ENCODE results near the gene CD82.

The CD82 gene

GRCh38 chr11:44626645-44627044 lies 61.2 kb downstream of the CD82 start:
- H3K27ac ChIP-seq: no peak overlapping the region
- TF ChIP-seq CTCF (IDR thresholded peaks at IDR 0.05) (no peak), ZFX (IDR thresholded peaks at IDR 0.05; ENCODE audit: borderline replicate concordance) (no peak)

GRCh38 chr11:44627165-44627789 lies 61.8 kb downstream of the CD82 start:
- no peak for TF ChIP-seq ZFX (IDR thresholded peaks at IDR 0.05; ENCODE audit: borderline replicate concordance)
- TF ChIP-seq CTCF (IDR thresholded peaks at IDR 0.05): no peak
- H3K27ac ChIP-seq: no peak overlapping the region

- no peak for TF ChIP-seq CTCF (IDR thresholded peaks at IDR 0.05)
- TF ChIP-seq ZFX (IDR thresholded peaks at IDR 0.05; ENCODE audit: borderline replicate concordance): no peak
- H3K27ac ChIP-seq: no peak overlapping the region
These were observed 62.7 kb downstream of the CD82 start for GRCh38 chr11:44627911-44628729.

- no peak overlapping the region for H3K27ac ChIP-seq
- TF ChIP-seq ZFX (IDR thresholded peaks at IDR 0.05; ENCODE audit: borderline replicate concordance): no peak
- TF ChIP-seq CTCF (IDR thresholded peaks at IDR 0.05): no peak
These were observed 63.6 kb downstream of the CD82 start for GRCh38 chr11:44628730-44629700.

GRCh38 chr11:44629732-44630345 lies 64.4 kb downstream of the CD82 start:
- TF ChIP-seq ZFX (IDR thresholded peaks at IDR 0.05; ENCODE audit: borderline replicate concordance) (no peak), CTCF (IDR thresholded peaks at IDR 0.05) (no peak)
- H3K27ac ChIP-seq: no peak overlapping the region

GRCh38 chr11:44630511-44631210 lies 65.2 kb downstream of the CD82 start:
- no peak overlapping the region for H3K27ac ChIP-seq
- TF ChIP-seq CTCF (IDR thresholded peaks at IDR 0.05): no peak
- TF ChIP-seq ZFX (IDR thresholded peaks at IDR 0.05; ENCODE audit: borderline replicate concordance): no peak
